Heart left ventricle (tissue), 16 donors: ENCODE results near the gene DPH5. TPM values are rescaled to one million over a fixed set of nuclear protein-coding genes. Genes with fewer than 3 reads are reported as not detected.
"Not testable (repeated sequence)": the region's sequence is repeated elsewhere in the genome, so short reads cannot be mapped to it uniquely, and the experiment has no call there.

Source experiments
- ATAC-seq, 4 donors: fragments of 200-7000 bp; cut with Tn5 transposase; one replicate each; pipeline ENCODE4 v1.9.1; 2020 to 2022; ENCODE audit warnings: moderate library complexity in 4 of 4, mild to moderate bottlenecking in 3 of 4, moderate number of reproducible peaks in 1 of 4
- DNase-seq, 5 donors: peaks; one replicate each; pipeline ENCODE4 v3.0.0-alpha.2; 2020
- H3K27ac ChIP-seq, 12 donors: fragments of 200-600 bp; sonication (generic) in 4 of 12; one replicate each; pipeline versions ENCODE4 v1.5.0 to v1.8.0; 2016 to 2022; ENCODE audit warnings: mild to moderate bottlenecking in 2 of 12
- H3K27me3 ChIP-seq, 9 donors: fragments of 200-600 bp; sonication (generic) in 2 of 9; one replicate each; pipeline versions ENCODE4 v1.5.1 to v1.8.0; 2016 to 2022; ENCODE audit warnings: mild to moderate bottlenecking in 3 of 9
- H3K36me3 ChIP-seq, 9 donors: fragments of 200-600 bp; sonication (generic) in 2 of 9; one replicate each; pipeline versions ENCODE4 v1.5.0 to v1.8.0; 2018 to 2022; ENCODE audit warnings: mild to moderate bottlenecking in 2 of 9
- H3K4me1 ChIP-seq, 12 donors: fragments of 200-600 bp; sonication (generic) in 4 of 12; one replicate each; pipeline versions ENCODE4 v1.5.0 to v1.8.0; 2016 to 2022; ENCODE audit warnings: mild to moderate bottlenecking in 3 of 12
- H3K4me3 ChIP-seq, 12 donors: fragments of 200-600 bp; sonication (generic) in 4 of 12; one replicate each; pipeline versions ENCODE4 v1.5.0 to v1.8.0; 2017 to 2022; ENCODE audit warnings: mild to moderate bottlenecking in 9 of 12, moderate library complexity in 4 of 12
- H3K9me3 ChIP-seq, 12 donors: fragments of 200-600 bp; sonication (generic) in 4 of 12; one replicate each; pipeline versions ENCODE4 v1.5.0 to v1.8.0; 2016 to 2022; ENCODE audit warnings: mild to moderate bottlenecking in 1 of 12
- CTCF ChIP-seq, 12 donors: fragments of 200-600 bp; sonication (generic) in 4 of 12; IDR thresholded peaks; one replicate each; pipeline versions ENCODE4 v1.5.0 to v1.8.0; 2018 to 2022; ENCODE audit warnings: antibody characterized with exemption in 12 of 12, mild to moderate bottlenecking in 5 of 12
- POLR2A ChIP-seq, 2 donors: fragments of 450-650 bp; IDR thresholded peaks; one replicate each; pipeline ENCODE4 v1.6.1; 2017; ENCODE audit warnings: antibody characterized with exemption in 2 of 2, mild to moderate bottlenecking in 2 of 2, moderate library complexity in 2 of 2
- WGBS, 4 donors: extraction: QIAGEN DNeasy Blood & Tissue Kit in 2 of 4; methylation state at CpG; one replicate each; pipeline versions ENCODE4 v1.1.5 to v1.1.7; 2013 to 2018; 5-methylcytosine and 5-hydroxymethylcytosine counted together
- intact Hi-C, 10 donors: fragments of 100-400 bp; cut with DNase I; formaldehyde crosslinking; loops; one replicate each; pipeline versions ENCODE4 v1.11.1 to v1.14.2; 2022
- polyA plus RNA-seq, 2 donors: library from polyadenylated mRNA; stranded (reverse); fragments of 200-250 nt; gene quantifications; one replicate each; pipeline ENCODE4 v1.2.3, GENCODE V29; 2013
- total RNA-seq, 9 donors: library from RNA; depleted of rRNA in 2 of 9; stranded (reverse); fragments of >200 nt in 2 of 9; fragmentation: NEBNext Ultra II Directional in 3 of 9; extraction: Animal tissue kit (Norgen Biotek cat#: 25700) in 3 of 9; gene quantifications; one replicate each; pipeline versions ENCODE4 v1.1.0 to v1.2.4, GENCODE V29; 2016 to 2023
- donor health status: ischemic (EF 13 %, LVEDD 7.1; RV severe dilation, severe dysfunction).
- donor health status: healthy with polysubstance abuse.
- donor health status: DM: no; HTN: yes; CAD: no.
- donor health status: DM: no; HTN: no; CAD: no.
- donor health status: ischemic (EF 25% LVEDD 6.9; RV normal size, moderate dysfunction).
- donor health status: ischemic (EF 25% LVEDD 5.7; RV mildly dilated, moderate dysfunction).
- donor health status: healthy.
- donor health status: DM: yes; HTN: yes; CAD: no.
- donor health status: ischemic (EF 35%, LVEDD 5.7; RV mildly dilated, moderate dysfunction).
- donor health status: nonischemic (EF 11% LVEDD 7.7; RV severe dilation, severe dysfunction).
- donor health status: DM: yes; HTN: yes; CAD: no.
- donor health status: PGD.
- donor health status: ischemic (EF 29% LVEDD 5.4; RV normal size, mild dysfunction).
- donor health status: nonischemic (EF 23%, LVEDD 6.1; RV moderate dilation, normal function).

The DPH5 gene
- total and polyA plus RNA-seq, 11 donors = 14.8 to 38.1 (median 28.3) TPM

GRCh38 chr1:100952104-100952745 is 73.4 kb downstream of the DPH5 start:
- intact Hi-C loops = no loop called here
- no peaks in the 10 kb centered on the region for H3K27me3 ChIP-seq
- 95 to 98% (median 97%) methylated on average over 4 of the region's 4 CpGs for WGBS, 4 donors
- peaks cover 0 to 9% (median 0%) of the 10 kb centered on the region in 12 donors for H3K9me3 ChIP-seq
- TF ChIP-seq POLR2A (IDR thresholded peaks at IDR 0.05) (no peak), CTCF (IDR thresholded peaks at IDR 0.05) (no peak)
- H3K36me3 ChIP-seq = peaks cover 0 to 25% (median 9%) of the 10 kb centered on the region in 9 donors
- ATAC-seq (no peak), DNase-seq (no peak)
- H3K4me1 ChIP-seq = peaks cover 0 to 35% (median 2%) of the 10 kb centered on the region in 12 donors
- no peak overlapping the region for H3K4me3 ChIP-seq
- no peak overlapping the region for H3K27ac ChIP-seq

- Histone ChIP-seq H3K27ac (no peak overlapping the region), H3K4me1 (peaks cover 0 to 33% (median 2%) of the 10 kb centered on the region in 12 donors), H3K27me3 (no peaks in the 10 kb centered on the region), H3K36me3 (peaks cover 0 to 25% (median 9%) of the 10 kb centered on the region in 9 donors), H3K9me3 (peaks cover 0 to 11% (median 0%) of the 10 kb centered on the region in 12 donors), H3K4me3 (no peak overlapping the region)
- no peak for DNase-seq
- intact Hi-C loops = no loop called here
- TF ChIP-seq CTCF (IDR thresholded peaks at IDR 0.05) (no peak), POLR2A (IDR thresholded peaks at IDR 0.05) (no peak)
- no peak for ATAC-seq
- 50 to 58% (median 51%) methylated on average over 4 of the region's 4 CpGs for WGBS, 4 donors
Measured at GRCh38 chr1:100950781-100951180, 74.8 kb downstream of the DPH5 start.

- DNase-seq (no peak), ATAC-seq (no peak)
- Histone ChIP-seq H3K9me3 (peaks cover 0 to 11% (median 0%) of the 10 kb centered on the region in 12 donors), H3K36me3 (peaks cover 0 to 25% (median 9%) of the 10 kb centered on the region in 9 donors), H3K27me3 (no peaks in the 10 kb centered on the region), H3K4me3 (no peak overlapping the region), H3K4me1 (peaks cover 0 to 29% (median 2%) of the 10 kb centered on the region in 12 donors), H3K27ac (no peak overlapping the region)
- intact Hi-C loops = no loop called here
- TF ChIP-seq CTCF (IDR thresholded peaks at IDR 0.05) (no peak), POLR2A (IDR thresholded peaks at IDR 0.05) (no peak)
Measured at GRCh38 chr1:100950337-100950736, 75.2 kb downstream of the DPH5 start.

GRCh38 chr1:100949515-100950158 is 75.9 kb downstream of the DPH5 start:
- peak in 1 of 4 donors; percentile 37 for ATAC-seq
- Histone ChIP-seq H3K4me1 (peaks cover 0 to 22% (median 2%) of the 10 kb centered on the region in 12 donors), H3K27ac (peak overlapping the region in 1 of 12 donors; percentile 69), H3K36me3 (peaks cover 0 to 25% (median 9%) of the 10 kb centered on the region in 9 donors), H3K9me3 (peaks cover 0 to 11% (median 0%) of the 10 kb centered on the region in 12 donors)
- H3K4me3 ChIP-seq, H3K27me3 ChIP-seq, intact Hi-C loops: not testable (repeated sequence)
- peak; percentile 20 to 75 (median 33) for DNase-seq
- WGBS, 4 donors = 77 to 94% (median 78%) methylated on average over 7 to 9 of the region's 9 CpGs

- H3K27me3 ChIP-seq, DNase-seq, ATAC-seq, intact Hi-C loops, H3K4me3 ChIP-seq: not testable (repeated sequence)
- Histone ChIP-seq H3K4me1 (peaks cover 0 to 22% (median 2%) of the 10 kb centered on the region in 12 donors), H3K9me3 (peaks cover 0 to 11% (median 0%) of the 10 kb centered on the region in 12 donors), H3K27ac (peak overlapping the region in 1 of 12 donors; percentile 69), H3K36me3 (peaks cover 0 to 29% (median 9%) of the 10 kb centered on the region in 9 donors)
- 95 to 97% (median 95%) methylated on average over 7 of the region's 7 CpGs for WGBS, 4 donors
Measured at GRCh38 chr1:100948721-100949405, 76.7 kb downstream of the DPH5 start.

GRCh38 chr1:100947816-100948215 is 77.8 kb downstream of the DPH5 start:
- H3K36me3 ChIP-seq = peaks cover 0 to 31% (median 12%) of the 10 kb centered on the region in 9 donors
- 92 to 98% (median 97%) methylated on average over 3 of the region's 3 CpGs for WGBS, 4 donors
- intact Hi-C loops, H3K27ac ChIP-seq, H3K4me3 ChIP-seq, ATAC-seq, DNase-seq, H3K27me3 ChIP-seq: not testable (repeated sequence)
- peaks cover 0 to 22% (median 2%) of the 10 kb centered on the region in 12 donors for H3K4me1 ChIP-seq
- peaks cover 0 to 11% (median 0%) of the 10 kb centered on the region in 12 donors for H3K9me3 ChIP-seq

GRCh38 chr1:100946064-100946463 is 79.5 kb downstream of the DPH5 start:
- H3K4me3 ChIP-seq, ATAC-seq, intact Hi-C loops, DNase-seq, H3K27me3 ChIP-seq, H3K27ac ChIP-seq: not testable (repeated sequence)
- Histone ChIP-seq H3K36me3 (peaks cover 0 to 26% (median 15%) of the 10 kb centered on the region in 9 donors), H3K9me3 (peaks cover 0 to 11% (median 0%) of the 10 kb centered on the region in 12 donors), H3K4me1 (peaks cover 0 to 22% (median 2%) of the 10 kb centered on the region in 12 donors)
- 90 to 95% (median 93%) methylated on average over 3 of the region's 3 CpGs for WGBS, 4 donors
